ENCODE results near the gene DUSP28.
A peak's percentile ranks its signal among the peaks of the same experiment; 100 is the strongest.

Gene DUSP28

DNA sequence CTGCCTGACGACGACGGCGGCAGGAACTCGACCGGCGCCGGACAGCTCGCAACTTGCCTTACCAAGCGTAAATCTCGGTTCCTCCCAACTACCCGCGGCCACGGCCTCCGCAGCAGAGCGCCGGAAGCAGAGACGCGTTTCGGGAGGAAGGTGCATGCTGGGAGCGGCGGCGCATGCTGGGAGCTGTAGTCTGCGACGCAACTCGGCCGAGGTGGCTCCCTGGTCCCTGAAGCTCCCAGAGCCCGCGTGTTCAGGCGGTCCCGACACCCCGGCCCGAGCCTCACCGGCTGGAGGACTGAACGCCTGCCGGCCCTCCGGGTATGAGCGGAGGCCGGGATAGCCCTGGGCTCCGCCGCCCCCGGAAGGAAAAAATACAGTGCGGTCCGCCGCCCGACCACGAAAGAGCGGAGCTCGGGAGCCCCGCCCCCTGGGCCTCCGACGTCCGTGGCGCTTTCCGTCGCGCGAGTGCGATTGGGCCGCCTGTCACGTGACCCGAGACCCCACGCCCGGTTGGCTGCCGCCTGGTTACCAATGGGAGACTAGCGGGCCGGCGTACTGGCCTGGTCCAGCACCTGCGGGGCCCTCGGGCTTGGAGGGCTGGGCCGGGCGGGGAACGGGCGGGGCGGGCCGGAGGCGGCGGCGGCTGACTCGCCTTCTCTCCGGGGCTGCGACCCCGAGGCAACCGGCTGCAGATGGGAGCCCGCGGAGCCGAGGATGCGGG lies 26.2 kb downstream of the DUSP28 start, which contains the start of gene CAPN10:
TSS of gene CAPN10 (plus strand) at position 537 of the 721 bp plus-strand sequence. CDS start at position 715, 178 bp downstream.
- DNase-seq (ENCODE audit: low read depth): peak; percentile 92

DNA sequence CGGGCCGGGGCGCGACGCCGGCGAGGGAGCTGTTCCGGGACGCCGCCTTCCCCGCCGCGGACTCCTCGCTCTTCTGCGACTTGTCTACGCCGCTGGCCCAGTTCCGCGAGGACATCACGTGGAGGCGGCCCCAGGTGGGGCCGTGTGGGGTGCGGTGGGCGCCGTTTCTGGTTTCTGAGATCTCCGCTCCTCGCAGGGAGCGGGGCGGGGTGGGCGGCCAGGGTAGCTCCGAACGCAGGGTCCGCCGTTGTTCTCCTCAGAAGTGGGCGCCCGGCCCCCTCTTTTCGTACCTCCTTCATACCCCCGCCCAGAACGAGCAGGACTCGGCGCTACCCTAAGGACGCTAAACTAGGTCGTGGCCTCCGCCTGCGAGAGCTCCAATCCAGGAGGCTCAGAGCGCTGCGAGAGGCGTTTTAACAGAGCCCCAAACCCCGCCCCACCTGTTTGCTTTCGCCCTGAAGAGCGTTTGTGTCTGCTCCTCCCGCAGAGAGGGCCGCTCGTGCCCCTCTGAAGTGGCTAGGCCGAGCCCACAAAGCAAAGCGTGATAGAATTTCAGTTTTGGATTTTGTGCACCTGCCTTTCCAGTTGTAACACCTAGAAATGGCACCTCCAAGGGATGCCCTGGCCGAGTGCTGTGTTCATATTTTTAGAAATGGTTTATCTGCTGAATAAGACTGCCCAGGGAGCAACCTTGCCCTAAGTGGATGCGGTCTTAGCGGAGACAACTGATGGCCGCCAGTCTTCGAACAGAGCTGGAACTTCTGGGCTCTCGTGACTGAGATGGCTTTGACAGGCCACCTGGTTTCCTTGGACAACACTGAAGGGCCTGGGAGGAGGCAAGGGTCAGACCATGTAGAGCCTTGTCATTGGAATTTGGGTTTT lies 27.0 kb downstream of the DUSP28 start:
- DNase-seq (ENCODE audit: low read depth): peak; percentile 45

DNA sequence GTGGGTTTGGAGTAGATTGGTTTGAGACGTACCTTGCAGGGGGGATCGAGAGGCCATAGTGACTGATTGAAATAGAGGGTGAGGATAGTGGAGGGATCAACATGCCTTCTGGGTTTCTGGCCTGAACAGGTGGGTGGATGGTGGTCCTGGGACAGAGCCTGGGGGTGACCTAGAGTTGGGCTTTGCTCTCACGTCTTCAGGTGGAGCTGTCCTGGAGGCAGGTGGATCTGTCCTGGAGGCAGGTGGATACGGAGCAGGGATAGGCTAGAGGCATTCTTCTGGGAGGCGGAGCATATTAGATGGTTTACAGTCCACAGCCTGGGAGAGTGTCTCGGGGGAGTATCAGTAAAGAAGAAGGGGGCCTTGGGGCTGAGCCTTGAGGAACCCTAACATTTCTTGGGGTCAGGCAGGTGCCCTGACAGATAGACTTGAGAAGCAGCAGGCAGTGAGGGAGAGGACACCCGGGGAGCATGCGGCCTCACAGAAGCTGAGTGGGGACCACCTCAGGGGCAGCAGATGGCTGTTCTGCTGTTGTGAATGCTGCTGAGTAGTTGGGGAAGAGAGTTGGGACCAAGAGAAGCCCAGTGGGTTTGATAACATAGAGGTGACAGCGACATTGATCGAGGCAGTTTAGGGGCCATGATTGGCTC lies 28.0 kb downstream of the DUSP28 start:
- DNase-seq (ENCODE audit: low read depth): no peak

GRCh38 chr2:240588669-240589068 lies 28.5 kb downstream of the DUSP28 start:
- DNase-seq (ENCODE audit: low read depth): no peak

DNA sequence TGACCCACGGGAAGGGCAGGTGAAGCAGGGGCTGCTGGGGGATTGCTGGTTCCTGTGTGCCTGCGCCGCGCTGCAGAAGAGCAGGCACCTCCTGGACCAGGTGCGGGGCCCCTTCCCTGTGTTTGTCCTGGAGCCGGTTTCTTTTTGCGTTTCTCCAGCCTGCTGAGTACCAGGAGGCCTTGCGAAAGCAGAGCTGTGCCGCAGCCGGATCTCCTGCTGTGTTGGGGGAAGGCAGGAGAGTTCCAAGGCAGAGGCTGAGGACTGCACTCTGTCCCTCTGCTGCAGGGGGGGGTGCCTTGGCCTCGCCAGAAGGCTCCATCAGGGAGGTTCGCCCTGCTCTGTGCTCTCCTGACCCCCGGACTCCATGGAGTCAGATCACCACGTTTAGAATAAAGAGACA lies 29.2 kb downstream of the DUSP28 start:
- no peak for DNase-seq (ENCODE audit: low read depth)

- DNase-seq (ENCODE audit: low read depth): no peak
These were observed 29.8 kb downstream of the DUSP28 start for GRCh38 chr2:240589850-240590525.

DNA sequence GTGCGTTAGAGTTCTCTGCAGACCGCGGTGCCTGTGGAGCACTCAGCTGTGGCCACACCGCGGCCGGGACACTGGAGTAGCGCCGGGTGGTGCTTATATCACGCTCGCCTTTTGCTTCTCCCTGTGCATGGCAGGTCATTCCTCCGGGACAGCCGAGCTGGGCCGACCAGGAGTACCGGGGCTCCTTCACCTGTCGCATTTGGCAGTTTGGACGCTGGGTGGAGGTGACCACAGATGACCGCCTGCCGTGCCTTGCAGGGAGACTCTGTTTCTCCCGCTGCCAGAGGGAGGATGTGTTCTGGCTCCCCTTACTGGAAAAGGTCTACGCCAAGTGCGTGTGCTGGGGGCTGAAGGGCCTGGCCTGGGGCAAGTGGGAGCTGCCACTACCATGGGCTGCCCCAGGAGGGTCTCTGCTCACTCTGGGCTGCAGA lies 30.5 kb downstream of the DUSP28 start:
- no peak for DNase-seq (ENCODE audit: low read depth)

- no peak for DNase-seq (ENCODE audit: low read depth)
These were observed 31.1 kb downstream of the DUSP28 start for GRCh38 chr2:240591226-240591625.

- no peak for DNase-seq (ENCODE audit: low read depth)
These were observed 31.6 kb downstream of the DUSP28 start for GRCh38 chr2:240591784-240592183.

DNA sequence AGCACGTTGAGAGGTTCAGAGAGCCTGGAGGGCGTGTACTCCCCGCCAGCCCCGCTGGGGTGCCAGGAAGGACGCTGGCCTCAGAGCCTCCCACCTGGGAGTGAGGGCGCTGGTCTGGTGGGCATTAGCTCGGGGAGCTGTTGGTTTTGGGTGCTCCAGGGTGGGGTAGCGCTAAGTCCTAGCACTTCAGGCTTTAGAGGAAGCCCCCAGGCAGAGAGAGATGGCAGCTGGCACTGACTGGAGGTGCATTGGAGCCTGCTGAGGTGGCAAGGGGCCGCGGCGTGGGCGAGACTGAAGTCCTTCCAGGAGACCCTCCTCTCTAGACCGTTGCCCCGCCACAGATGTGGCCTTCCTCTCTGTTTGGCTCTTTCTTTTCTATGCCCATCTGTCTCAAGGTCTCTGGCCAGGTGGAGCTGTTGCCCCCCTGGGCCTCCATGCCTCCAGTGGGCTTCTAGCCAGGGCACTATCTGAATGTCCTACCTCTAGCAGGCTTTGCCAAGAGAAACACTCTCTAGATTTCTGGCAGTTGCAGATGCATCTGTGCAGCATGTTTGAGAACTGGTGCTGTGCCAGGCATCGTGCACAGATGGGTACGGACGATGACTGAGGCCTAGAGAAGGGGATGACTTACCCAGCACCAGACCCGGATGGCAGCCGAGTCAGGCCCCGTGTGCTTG lies 33.0 kb downstream of the DUSP28 start:
- no peak for DNase-seq (ENCODE audit: low read depth)

- DNase-seq (ENCODE audit: low read depth): no peak
These were observed 33.7 kb downstream of the DUSP28 start for GRCh38 chr2:240593703-240594451.

DNA sequence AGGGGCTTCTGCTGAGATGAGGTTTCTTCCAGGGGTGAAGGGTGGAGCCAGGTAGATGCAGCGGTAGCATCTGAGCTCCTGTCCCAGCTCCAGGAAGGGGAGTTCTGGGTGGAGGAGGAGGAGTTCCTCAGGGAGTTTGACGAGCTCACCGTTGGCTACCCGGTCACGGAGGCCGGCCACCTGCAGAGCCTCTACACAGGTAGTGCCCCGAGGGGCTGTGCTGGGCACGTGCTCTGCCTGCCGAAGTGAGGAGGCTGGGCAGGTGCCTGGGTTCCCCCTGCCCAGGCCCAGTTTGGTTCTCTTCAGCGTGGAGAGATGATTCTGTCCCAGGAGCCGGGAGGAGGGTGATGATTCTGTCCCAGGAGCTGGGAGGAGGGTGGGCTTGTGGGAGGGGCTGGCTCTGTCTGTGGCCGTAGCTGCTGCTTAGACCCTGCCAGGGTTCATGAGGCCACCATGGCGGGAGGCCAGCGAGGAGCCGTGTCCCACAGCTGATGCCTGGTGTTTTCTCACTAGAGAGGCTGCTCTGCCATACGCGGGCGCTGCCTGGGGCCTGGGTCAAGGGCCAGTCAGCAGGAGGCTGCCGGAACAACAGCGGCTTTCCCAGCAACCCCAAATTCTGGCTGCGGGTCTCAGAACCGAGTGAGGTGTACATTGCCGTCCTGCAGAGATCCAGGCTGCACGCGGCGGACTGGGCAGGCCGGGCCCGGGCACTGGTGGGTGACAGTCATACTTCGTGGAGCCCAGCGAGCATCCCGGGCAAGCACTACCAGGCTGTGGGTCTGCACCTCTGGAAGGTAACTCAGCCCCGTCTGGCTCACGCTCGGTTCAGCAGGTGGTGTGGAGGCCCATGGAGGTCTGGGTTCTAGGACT lies 34.6 kb downstream of the DUSP28 start:
- DNase-seq (ENCODE audit: low read depth): no peak

- DNase-seq (ENCODE audit: low read depth): no peak
These were observed 35.4 kb downstream of the DUSP28 start for GRCh38 chr2:240595381-240596079.

DNA sequence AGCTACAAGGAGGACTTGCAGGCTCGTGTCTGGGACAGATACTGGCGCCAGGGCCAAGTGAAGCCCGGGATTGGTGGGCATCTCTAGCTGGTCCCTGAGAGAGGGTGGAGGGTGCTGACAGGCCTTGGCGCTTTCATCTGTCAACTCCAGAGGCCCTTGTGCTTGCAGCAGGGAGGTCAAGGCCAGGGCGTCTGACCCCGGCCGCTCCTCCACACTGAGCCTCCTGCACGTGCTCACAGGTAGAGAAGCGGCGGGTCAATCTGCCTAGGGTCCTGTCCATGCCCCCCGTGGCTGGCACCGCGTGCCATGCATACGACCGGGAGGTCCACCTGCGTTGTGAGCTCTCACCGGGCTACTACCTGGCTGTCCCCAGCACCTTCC lies 35.9 kb downstream of the DUSP28 start:
- DNase-seq (ENCODE audit: low read depth): no peak

DNA sequence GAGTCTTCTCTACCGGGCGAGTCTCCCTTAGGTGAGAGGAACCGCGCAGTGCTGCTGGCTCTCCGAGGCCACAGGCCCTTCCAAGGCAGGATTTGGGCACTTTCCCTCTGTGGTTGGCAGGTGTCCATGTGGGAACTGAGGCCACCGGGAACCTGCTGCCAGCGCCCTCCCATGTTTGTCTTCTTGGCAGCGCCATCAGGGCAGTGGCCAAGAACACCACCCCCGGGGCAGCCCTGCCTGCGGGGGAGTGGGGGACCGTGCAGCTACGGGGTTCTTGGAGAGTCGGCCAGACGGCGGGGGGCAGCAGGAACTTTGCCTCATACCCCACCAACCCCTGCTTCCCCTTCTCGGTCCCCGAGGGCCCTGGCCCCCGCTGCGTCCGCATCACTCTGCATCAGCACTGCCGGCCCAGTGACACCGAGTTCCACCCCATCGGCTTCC lies 36.4 kb downstream of the DUSP28 start:
- no peak for DNase-seq (ENCODE audit: low read depth)

DNA sequence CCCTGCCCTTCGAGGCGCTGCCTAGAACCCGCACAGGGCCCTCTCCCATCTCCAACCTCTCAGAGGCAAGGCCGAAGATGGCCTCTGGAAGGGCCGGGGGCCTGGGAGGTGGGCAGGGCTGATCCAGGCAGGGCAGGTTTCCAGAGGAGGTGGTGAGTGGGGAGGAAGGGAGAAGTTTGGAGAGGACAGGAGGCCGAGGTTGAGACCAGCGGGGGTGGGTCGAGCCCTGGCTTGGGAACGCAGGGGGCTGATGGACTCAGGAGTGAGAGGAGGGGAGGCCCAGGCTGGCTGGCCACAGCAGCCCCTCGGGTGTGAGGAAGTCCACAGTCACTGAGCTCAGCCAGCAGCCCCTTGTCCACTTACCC lies 36.9 kb downstream of the DUSP28 start:
- no peak for DNase-seq (ENCODE audit: low read depth)

DNA sequence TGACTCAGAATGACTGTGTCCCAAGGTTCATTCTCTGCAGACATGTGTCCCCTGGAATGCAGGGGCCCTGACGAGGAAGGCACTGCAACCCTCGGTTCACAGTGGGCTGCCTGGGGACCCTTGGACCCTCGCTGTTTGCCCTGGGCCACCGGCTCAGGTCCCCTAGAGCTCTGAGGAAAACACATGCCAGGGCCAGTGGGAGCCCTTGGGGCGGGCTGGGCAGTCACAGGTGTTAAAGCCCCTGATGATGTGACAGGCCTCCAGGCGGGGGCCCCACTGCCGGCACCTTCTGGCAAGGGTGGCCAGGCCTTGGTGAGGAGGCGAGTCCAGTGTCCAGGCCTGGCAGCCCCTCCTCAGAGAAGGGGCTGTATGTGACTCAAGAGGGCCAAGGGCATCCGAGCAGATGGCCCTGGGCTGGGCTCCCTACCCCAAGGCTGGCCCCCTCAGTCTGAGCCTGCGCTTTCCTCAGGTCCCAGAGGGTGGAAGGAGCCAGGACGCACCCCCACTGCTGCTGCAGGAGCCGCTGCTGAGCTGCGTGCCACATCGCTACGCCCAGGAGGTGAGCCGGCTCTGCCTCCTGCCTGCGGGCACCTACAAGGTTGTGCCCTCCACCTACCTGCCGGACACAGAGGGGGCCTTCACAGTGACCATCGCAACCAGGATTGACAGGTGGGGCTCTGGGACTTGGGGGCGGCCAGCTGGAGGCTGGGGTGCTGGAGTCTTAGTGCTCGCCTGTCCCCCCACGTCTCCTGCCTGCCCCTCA lies 37.4 kb downstream of the DUSP28 start:
- no peak for DNase-seq (ENCODE audit: low read depth)

- no peak for DNase-seq (ENCODE audit: low read depth)
These were observed 38.3 kb downstream of the DUSP28 start for GRCh38 chr2:240598311-240598911.
